ENCODE measurements around the gene PNKD.

PNKD gene

GRCh38 chr2:218295029-218295428, 24.7 kb downstream of the PNKD start:
- Histone ChIP-seq H3K4me1 (ENCODE audit: control insufficient read depth, insufficient read depth, low read length) (peaks cover 20% of the 10 kb centered on the region), H3K27me3 (ENCODE audit: control insufficient read depth, insufficient read depth, low read length) (no peaks in the 10 kb centered on the region; the same call in 1 of the 2 replicates), H3K9ac (ENCODE audit: low read depth, low read length) (no peak overlapping the region)

GRCh38 chr2:218296200-218296599, 25.9 kb downstream of the PNKD start:
- no peak overlapping the region for H3K9ac ChIP-seq (ENCODE audit: low read depth, low read length)
- H3K4me1 ChIP-seq (ENCODE audit: control insufficient read depth, insufficient read depth, low read length) = peaks cover 20% of the 10 kb centered on the region
- H3K36me3 ChIP-seq (ENCODE audit: control insufficient read depth, insufficient read depth, low read length) = no peaks in the 10 kb centered on the region
- H3K27ac ChIP-seq (ENCODE audit: low read depth, low read length) = no peak overlapping the region
- H3K27me3 ChIP-seq (ENCODE audit: control insufficient read depth, insufficient read depth, low read length) = no peaks in the 10 kb centered on the region; the same call in 1 of the 2 replicates
- no peaks in the 10 kb centered on the region for H3K9me3 ChIP-seq (ENCODE audit: control insufficient read depth, insufficient read depth, low read length)
- H3K4me3 ChIP-seq (ENCODE audit: low read depth, low read length) = no peak overlapping the region

More at GRCh38 chr2:218295029-218295428, 24.7 kb downstream of the PNKD start:
- no peaks in the 10 kb centered on the region for H3K9me3 ChIP-seq (ENCODE audit: control insufficient read depth, insufficient read depth, low read length)
- H3K36me3 ChIP-seq (ENCODE audit: control insufficient read depth, insufficient read depth, low read length) = no peaks in the 10 kb centered on the region
- H3K27ac ChIP-seq (ENCODE audit: low read depth, low read length) = no peak overlapping the region
- no peak overlapping the region for H3K4me3 ChIP-seq (ENCODE audit: low read depth, low read length)

- H3K9me3 ChIP-seq (ENCODE audit: control insufficient read depth, insufficient read depth, low read length) = no peaks in the 10 kb centered on the region
- H3K36me3 ChIP-seq (ENCODE audit: control insufficient read depth, insufficient read depth, low read length) = no peaks in the 10 kb centered on the region
- H3K27ac ChIP-seq (ENCODE audit: low read depth, low read length) = no peak overlapping the region
- peaks cover 20% of the 10 kb centered on the region for H3K4me1 ChIP-seq (ENCODE audit: control insufficient read depth, insufficient read depth, low read length)
- no peak overlapping the region for H3K4me3 ChIP-seq (ENCODE audit: low read depth, low read length)
- no peak overlapping the region for H3K9ac ChIP-seq (ENCODE audit: low read depth, low read length)
- H3K27me3 ChIP-seq (ENCODE audit: control insufficient read depth, insufficient read depth, low read length) = no peaks in the 10 kb centered on the region
Measured at GRCh38 chr2:218296847-218297246, 26.5 kb downstream of the PNKD start.

- no peaks in the 10 kb centered on the region for H3K27me3 ChIP-seq (ENCODE audit: control insufficient read depth, insufficient read depth, low read length)
Measured at GRCh38 chr2:218298314-218298875, 28.1 kb downstream of the PNKD start.

GRCh38 chr2:218300141-218300540, 29.8 kb downstream of the PNKD start:
- Histone ChIP-seq H3K27me3 (ENCODE audit: control insufficient read depth, insufficient read depth, low read length) (no peaks in the 10 kb centered on the region), H3K9me3 (ENCODE audit: control insufficient read depth, insufficient read depth, low read length) (no peaks in the 10 kb centered on the region), H3K27ac (ENCODE audit: low read depth, low read length) (no peak overlapping the region), H3K9ac (ENCODE audit: low read depth, low read length) (no peak overlapping the region), H3K4me3 (ENCODE audit: low read depth, low read length) (no peak overlapping the region), H3K4me1 (ENCODE audit: control insufficient read depth, insufficient read depth, low read length) (peaks cover 1% of the 10 kb centered on the region; the same call in 1 of the 2 replicates), H3K36me3 (ENCODE audit: control insufficient read depth, insufficient read depth, low read length) (no peaks in the 10 kb centered on the region)

More at GRCh38 chr2:218298314-218298875, 28.1 kb downstream of the PNKD start:
- peaks cover 10% of the 10 kb centered on the region for H3K4me1 ChIP-seq (ENCODE audit: control insufficient read depth, insufficient read depth, low read length)
- H3K9ac ChIP-seq (ENCODE audit: low read depth, low read length) = no peak overlapping the region
- no peaks in the 10 kb centered on the region for H3K9me3 ChIP-seq (ENCODE audit: control insufficient read depth, insufficient read depth, low read length)
- no peak overlapping the region for H3K4me3 ChIP-seq (ENCODE audit: low read depth, low read length)
- no peaks in the 10 kb centered on the region for H3K36me3 ChIP-seq (ENCODE audit: control insufficient read depth, insufficient read depth, low read length)
- H3K27ac ChIP-seq (ENCODE audit: low read depth, low read length) = no peak overlapping the region

- Histone ChIP-seq H3K9ac (ENCODE audit: low read depth, low read length) (no peak overlapping the region), H3K27ac (ENCODE audit: low read depth, low read length) (no peak overlapping the region), H3K4me3 (ENCODE audit: low read depth, low read length) (no peak overlapping the region)
Measured at GRCh38 chr2:218301176-218301819, 31.0 kb downstream of the PNKD start.

GRCh38 chr2:218305383-218305782, 35.1 kb downstream of the PNKD start:
- no peak overlapping the region for H3K4me3 ChIP-seq (ENCODE audit: low read depth, low read length)
- no peaks in the 10 kb centered on the region for H3K27me3 ChIP-seq (ENCODE audit: control insufficient read depth, insufficient read depth, low read length)
- no peak overlapping the region for H3K9ac ChIP-seq (ENCODE audit: low read depth, low read length)
- no peaks in the 10 kb centered on the region for H3K36me3 ChIP-seq (ENCODE audit: control insufficient read depth, insufficient read depth, low read length)
- no peaks in the 10 kb centered on the region for H3K4me1 ChIP-seq (ENCODE audit: control insufficient read depth, insufficient read depth, low read length)
- no peaks in the 10 kb centered on the region for H3K9me3 ChIP-seq (ENCODE audit: control insufficient read depth, insufficient read depth, low read length)
- H3K27ac ChIP-seq (ENCODE audit: low read depth, low read length) = no peak overlapping the region

More at GRCh38 chr2:218301176-218301819, 31.0 kb downstream of the PNKD start:
- Histone ChIP-seq H3K9me3 (ENCODE audit: control insufficient read depth, insufficient read depth, low read length) (no peaks in the 10 kb centered on the region), H3K27me3 (ENCODE audit: control insufficient read depth, insufficient read depth, low read length) (no peaks in the 10 kb centered on the region), H3K36me3 (ENCODE audit: control insufficient read depth, insufficient read depth, low read length) (no peaks in the 10 kb centered on the region), H3K4me1 (ENCODE audit: control insufficient read depth, insufficient read depth, low read length) (no peaks in the 10 kb centered on the region)

- no peaks in the 10 kb centered on the region for H3K9me3 ChIP-seq (ENCODE audit: control insufficient read depth, insufficient read depth, low read length)
- no peak overlapping the region for H3K9ac ChIP-seq (ENCODE audit: low read depth, low read length)
- no peaks in the 10 kb centered on the region for H3K4me1 ChIP-seq (ENCODE audit: control insufficient read depth, insufficient read depth, low read length)
- no peaks in the 10 kb centered on the region for H3K36me3 ChIP-seq (ENCODE audit: control insufficient read depth, insufficient read depth, low read length)
- no peak overlapping the region for H3K27ac ChIP-seq (ENCODE audit: low read depth, low read length)
- no peaks in the 10 kb centered on the region for H3K27me3 ChIP-seq (ENCODE audit: control insufficient read depth, insufficient read depth, low read length)
- H3K4me3 ChIP-seq (ENCODE audit: low read depth, low read length) = no peak overlapping the region
Measured at GRCh38 chr2:218306184-218306920, 36.0 kb downstream of the PNKD start.

GRCh38 chr2:218307415-218308090, 37.2 kb downstream of the PNKD start:
- no peaks in the 10 kb centered on the region for H3K4me1 ChIP-seq (ENCODE audit: control insufficient read depth, insufficient read depth, low read length)
- no peak overlapping the region for H3K4me3 ChIP-seq (ENCODE audit: low read depth, low read length)
- no peaks in the 10 kb centered on the region for H3K36me3 ChIP-seq (ENCODE audit: control insufficient read depth, insufficient read depth, low read length)
- no peaks in the 10 kb centered on the region for H3K27me3 ChIP-seq (ENCODE audit: control insufficient read depth, insufficient read depth, low read length)
- H3K9me3 ChIP-seq (ENCODE audit: control insufficient read depth, insufficient read depth, low read length) = no peaks in the 10 kb centered on the region
- H3K27ac ChIP-seq (ENCODE audit: low read depth, low read length) = no peak overlapping the region
- H3K9ac ChIP-seq (ENCODE audit: low read depth, low read length) = no peak overlapping the region

GRCh38 chr2:218310853-218311540, 40.7 kb downstream of the PNKD start:
- no peak overlapping the region for H3K9ac ChIP-seq (ENCODE audit: low read depth, low read length)
- no peaks in the 10 kb centered on the region for H3K36me3 ChIP-seq (ENCODE audit: control insufficient read depth, insufficient read depth, low read length)
- H3K4me1 ChIP-seq (ENCODE audit: control insufficient read depth, insufficient read depth, low read length) = no peaks in the 10 kb centered on the region
- no peak overlapping the region for H3K27ac ChIP-seq (ENCODE audit: low read depth, low read length)
- H3K27me3 ChIP-seq (ENCODE audit: control insufficient read depth, insufficient read depth, low read length) = no peaks in the 10 kb centered on the region
- no peak overlapping the region for H3K4me3 ChIP-seq (ENCODE audit: low read depth, low read length)
- no peaks in the 10 kb centered on the region for H3K9me3 ChIP-seq (ENCODE audit: control insufficient read depth, insufficient read depth, low read length)
